Left lobe of liver (tissue), 2 donors: ENCODE results near the gene RIPK1. TPM values are rescaled to one million over a fixed set of nuclear protein-coding genes. Genes with fewer than 3 reads are reported as not detected.
A peak's percentile ranks its signal among the peaks of the same experiment; 100 is the strongest.

Source experiments
- ATAC-seq: fragments of 200-7000 bp; cut with Tn5 transposase; one replicate; pipeline ENCODE4 v1.9.1; 2020; ENCODE audit warnings: mild to moderate bottlenecking, moderate library complexity
- DNase-seq: peaks from one replicate; pipeline ENCODE4 v3.0.0-alpha.2; 2020; ENCODE audit warnings: low spot score
- total RNA-seq: library from RNA; stranded (reverse); gene quantifications from one replicate; pipeline ENCODE4 v1.2.1, GENCODE V29; 2021
- donor health status: DM: no; HTN: no; CAD: no; lungs with moderate emphysema.
- donor health status: DM: no; HTN: yes; CAD: no.

RIPK1 gene
- total RNA-seq, 1 donor from 2014 or later: 12.6 TPM

DNA sequence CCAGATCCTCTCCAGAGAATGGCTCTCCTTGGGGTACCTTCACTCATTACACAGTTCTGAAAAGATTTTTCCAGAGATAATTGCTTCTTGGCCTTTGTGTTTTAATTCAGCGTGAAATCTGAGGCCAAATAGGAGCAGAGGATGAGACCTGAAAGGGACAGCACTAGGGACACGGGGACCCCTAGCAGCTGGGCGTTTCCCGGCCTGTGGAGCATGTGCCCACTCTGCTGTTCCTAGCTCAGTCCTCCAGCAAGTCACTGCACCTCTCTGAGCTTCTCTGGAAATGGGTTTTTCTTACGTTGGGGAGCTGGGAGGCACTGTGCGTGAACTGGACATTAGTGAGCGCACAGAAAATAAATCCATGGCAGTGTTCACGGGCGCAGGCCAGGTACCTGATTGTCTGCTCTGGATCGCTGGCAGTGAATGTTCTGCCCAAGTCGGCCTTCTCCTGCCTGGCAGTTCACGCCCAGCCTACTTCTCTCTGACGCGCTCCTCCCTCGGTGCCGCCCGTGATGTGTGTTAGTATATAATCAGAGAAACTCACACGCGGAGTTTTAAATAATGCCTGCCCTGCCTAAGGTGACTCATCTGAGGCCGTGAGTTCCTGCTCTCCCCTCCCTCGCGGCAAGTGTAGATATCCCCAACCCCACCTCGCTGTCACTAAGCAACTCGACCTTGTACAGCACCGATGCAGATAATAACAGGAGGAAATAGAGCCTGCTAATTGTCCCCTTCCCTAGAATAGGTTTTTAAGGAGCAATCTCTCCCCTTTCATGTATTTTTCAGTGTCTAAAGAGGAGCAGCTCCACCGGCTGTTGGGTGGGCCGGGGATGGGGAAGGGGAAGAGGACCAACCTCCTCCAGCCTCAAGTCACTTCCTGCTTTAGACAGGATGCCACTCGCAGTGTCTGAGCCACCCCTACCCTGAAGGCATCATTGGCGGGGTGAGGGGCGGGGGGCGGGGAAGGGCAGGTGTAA is 91.8 kb downstream of the RIPK1 start:
- ATAC-seq (no peak), DNase-seq (no peak)

DNA sequence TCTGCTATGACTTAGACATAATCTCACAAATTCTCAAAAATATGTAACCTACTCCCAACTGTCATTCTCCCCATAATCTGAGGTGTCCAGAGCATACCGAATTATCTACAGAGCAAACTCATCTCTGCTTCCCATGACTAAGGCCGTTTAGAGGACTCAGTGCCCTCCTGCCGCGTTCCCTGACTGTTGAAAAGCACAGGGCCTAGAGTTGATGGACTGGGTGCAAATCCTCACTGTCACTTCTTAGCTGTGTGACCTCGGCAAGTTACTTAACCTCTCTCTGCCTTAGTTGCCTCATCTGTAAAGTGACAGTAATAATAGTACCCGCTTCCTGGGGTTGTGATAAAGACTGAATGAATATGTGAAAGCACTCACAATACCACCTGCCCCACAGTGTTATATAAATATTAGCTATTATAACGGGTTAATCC is 93.8 kb downstream of the RIPK1 start:
- ATAC-seq: no peak
- DNase-seq: no peak

DNA sequence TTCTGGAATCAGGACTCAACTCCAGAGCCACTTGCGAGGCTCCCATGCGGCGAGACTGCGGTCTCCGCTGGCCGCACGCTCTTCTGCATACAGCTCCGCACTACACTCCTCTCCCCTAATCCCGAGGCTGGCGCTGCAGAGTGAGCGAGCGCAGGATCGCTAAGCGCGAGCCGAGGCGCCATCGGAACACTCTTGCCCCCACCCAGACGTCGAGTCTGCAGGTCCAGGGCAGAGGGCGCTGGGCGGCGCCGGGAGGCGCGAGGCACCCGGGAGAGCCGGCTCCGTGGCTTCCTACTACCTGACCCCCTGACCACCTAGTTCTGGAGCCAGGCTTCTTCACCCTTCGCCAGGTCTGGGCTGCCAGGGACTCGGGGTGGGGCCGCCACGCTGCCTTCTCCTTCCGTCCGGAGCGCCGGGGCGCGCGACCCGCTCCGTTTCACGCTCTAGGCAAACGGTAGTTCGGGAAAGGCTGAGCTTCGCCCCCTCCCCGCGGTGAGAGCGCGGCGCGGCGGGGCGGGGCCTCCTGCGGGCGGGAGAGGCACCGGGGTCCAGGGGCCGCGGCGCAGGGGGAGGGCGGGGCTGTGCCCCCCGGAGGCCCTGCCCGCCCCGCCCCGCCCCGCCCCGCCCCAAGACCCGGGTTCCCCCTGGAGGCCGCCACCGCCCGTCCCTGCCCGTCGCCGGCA is 94.4 kb downstream of the RIPK1 start:
- DNase-seq: peak; percentile 84
- ATAC-seq: peak; percentile 91

DNA sequence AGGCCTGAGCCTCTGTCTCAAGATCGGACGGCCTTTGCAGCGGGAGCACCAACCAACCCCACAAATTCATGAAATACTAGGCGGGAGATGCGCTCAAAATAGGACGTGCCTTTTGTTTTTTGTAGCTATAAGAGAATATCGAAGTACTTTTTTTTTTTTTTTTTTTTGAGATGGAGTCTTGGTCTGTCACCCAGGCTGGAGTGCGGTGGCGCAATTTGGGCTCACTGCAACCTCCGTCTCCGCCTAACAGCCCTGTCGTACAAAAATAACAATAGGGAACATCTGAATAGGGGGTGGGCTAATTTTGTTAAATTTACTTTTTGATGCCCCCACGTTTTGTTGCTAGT is 94.9 kb downstream of the RIPK1 start:
- DNase-seq (no peak), ATAC-seq (peak; percentile 2)

DNA sequence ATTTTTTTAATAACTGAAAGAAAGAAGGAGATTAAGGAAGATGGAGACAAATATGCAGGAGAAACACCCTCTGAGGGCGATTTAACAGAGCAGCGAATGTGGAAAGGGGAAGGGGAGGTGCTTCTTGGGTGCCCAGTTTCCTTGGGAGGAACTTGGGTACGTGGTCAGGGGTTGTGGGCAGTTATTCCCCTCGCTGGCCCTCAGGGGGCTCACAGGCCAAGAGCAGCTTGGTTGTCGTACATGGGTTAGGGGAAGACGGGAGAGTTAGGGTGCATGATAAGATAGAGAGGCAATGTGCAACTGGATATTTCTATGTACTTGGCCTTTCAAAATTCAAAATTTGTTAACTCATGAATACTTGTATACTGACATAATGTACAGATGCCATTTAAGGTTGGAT is 96.1 kb downstream of the RIPK1 start:
- ATAC-seq (no peak), DNase-seq (no peak)

Other genes starting within 250 kb of the RIPK1 start
- gene SERPINB1, start 226.6 kb upstream of the RIPK1 start, total RNA-seq: 9.5 TPM
- gene SERPINB9, start 165.2 kb upstream of the RIPK1 start, total RNA-seq: 2.0 TPM
- 31.8 TPM for gene SERPINB6, start 96.9 kb upstream of the RIPK1 start, total RNA-seq
- gene NQO2, start 68.6 kb upstream of the RIPK1 start, total RNA-seq: 62.7 TPM
- 119 TPM for gene BPHL, start 50.2 kb downstream of the RIPK1 start, total RNA-seq
- 64.5 TPM for gene TUBB2A, start 89.0 kb downstream of the RIPK1 start, total RNA-seq
- gene TUBB2B, start 159.2 kb downstream of the RIPK1 start, total RNA-seq: 2.1 TPM
- 11.9 TPM for gene PSMG4, start 190.5 kb downstream of the RIPK1 start, total RNA-seq